Activated T-cell treated with anti-CD3 and anti-CD28 coated beads, Interleukin-2, amount 50 U/mL, for 4 hours (primary cell): ENCODE measurements around the gene UNC5C. TPM values are rescaled to one million over a fixed set of nuclear protein-coding genes. Genes with fewer than 3 reads are reported as not detected.
"Not testable (repeated sequence)": the region's sequence is repeated elsewhere in the genome, so short reads cannot be mapped to it uniquely, and the experiment has no call there.

ENCODE experiments used
- ATAC-seq, 2 donors: fragments of 200-7000 bp; cut with Tn5 transposase; one replicate each; pipeline ENCODE4 v1.10.0; 2021
- DNase-seq: peaks from one replicate; pipeline ENCODE4 v3.0.0-alpha.2; 2020
- H3K27me3 Mint-ChIP-seq: one replicate; pipeline ENCODE4 v1.8.0; 2021; ENCODE audit warnings: low read depth, mixed read lengths
- H3K36me3 Mint-ChIP-seq: one replicate; pipeline ENCODE4 v1.8.0; 2022; ENCODE audit warnings: mixed read lengths; ENCODE audit not compliant: insufficient read depth
- H3K4me1 Mint-ChIP-seq: one replicate; pipeline ENCODE4 v1.8.0; 2021; ENCODE audit warnings: low read depth, mixed read lengths
- H3K4me3 Mint-ChIP-seq: one replicate; pipeline ENCODE4 v1.8.0; 2021; ENCODE audit warnings: mild to moderate bottlenecking, moderate library complexity, mixed read lengths
- H3K9me3 Mint-ChIP-seq: one replicate; pipeline ENCODE4 v1.8.0; 2021; ENCODE audit warnings: mixed read lengths
- total RNA-seq, 3 donors: library from RNA; stranded (reverse); gene quantifications; one replicate each; pipeline ENCODE4 v1.2.1, GENCODE V29; 2021

The UNC5C gene
- total RNA-seq, 3 donors from 2014 or later = 0.08 TPM; not detected in 2

DNA sequence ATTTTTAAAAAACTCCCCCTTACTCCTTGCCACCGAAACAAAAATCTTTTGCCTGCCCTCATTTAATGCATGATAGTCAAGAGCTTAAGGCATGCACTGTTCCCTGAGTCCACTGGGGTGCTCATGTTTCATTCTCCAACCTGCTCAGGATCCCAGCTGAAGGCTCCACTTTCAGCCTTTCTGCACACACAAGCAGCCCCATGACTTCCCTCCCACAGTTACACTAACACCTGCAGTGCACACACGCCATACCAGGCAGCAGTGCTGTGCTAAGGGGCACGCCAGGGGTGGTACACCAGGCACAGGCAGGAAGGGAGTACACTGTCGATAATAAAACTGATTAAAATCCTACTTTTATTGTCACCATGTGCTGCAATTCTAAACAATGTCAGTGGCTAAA, 405.8 kb downstream of the UNC5C start:
- H3K4me3 Mint-ChIP-seq = no peak overlapping the region
- no peak for ATAC-seq
- peaks cover 7% of the 10 kb centered on the region for H3K9me3 Mint-ChIP-seq
- H3K27me3 Mint-ChIP-seq = peaks cover 12% of the 10 kb centered on the region
- H3K4me1 Mint-ChIP-seq = no peaks in the 10 kb centered on the region
- DNase-seq = no peak
- H3K36me3 Mint-ChIP-seq = no peaks in the 10 kb centered on the region

DNA sequence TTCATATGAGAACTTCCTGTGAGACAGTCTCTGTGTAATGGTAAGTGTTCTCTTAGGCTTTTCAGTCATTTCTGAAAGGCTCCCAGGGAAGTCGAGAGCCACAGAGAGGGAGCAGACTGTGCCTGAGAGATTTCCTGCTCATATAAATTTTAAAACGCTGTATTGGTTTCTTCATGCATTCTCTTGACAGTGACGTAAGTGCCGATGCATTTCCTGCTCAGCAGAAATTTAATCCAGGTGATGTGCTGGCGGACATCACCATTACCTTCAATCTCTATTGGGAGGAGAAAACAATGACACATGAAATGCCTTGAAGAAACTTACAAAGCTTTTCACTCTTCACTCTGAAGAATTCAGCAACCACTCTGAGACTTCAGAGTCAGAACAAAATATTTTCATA, 407.4 kb downstream of the UNC5C start:
- no peaks in the 10 kb centered on the region for H3K4me1 Mint-ChIP-seq
- ATAC-seq (no peak), DNase-seq (no peak)
- no peaks in the 10 kb centered on the region for H3K36me3 Mint-ChIP-seq
- H3K9me3 Mint-ChIP-seq = peaks cover 7% of the 10 kb centered on the region
- H3K4me3 Mint-ChIP-seq = no peak overlapping the region
- H3K27me3 Mint-ChIP-seq = peaks cover 12% of the 10 kb centered on the region

DNA sequence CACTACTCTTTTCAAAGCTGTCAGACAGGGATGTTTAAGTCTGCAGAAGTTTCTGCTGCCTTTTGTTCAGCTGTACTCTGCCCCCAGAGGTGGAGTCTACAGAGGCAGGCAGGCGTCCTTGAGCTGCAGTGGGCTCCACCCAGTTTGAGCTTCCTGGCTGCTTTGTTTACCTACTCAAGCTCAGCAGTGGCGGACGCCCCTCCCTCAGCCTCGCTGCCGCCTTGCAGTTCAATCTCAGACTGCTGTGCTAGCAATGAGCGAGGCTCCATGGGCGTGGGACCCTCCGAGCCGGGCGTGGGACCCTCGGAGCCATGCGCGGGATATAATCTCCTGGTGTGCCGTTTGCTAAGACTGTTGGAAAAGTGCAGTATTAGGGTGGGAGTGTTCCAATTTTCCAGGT, 409.3 kb downstream of the UNC5C start:
- not testable (repeated sequence) for H3K36me3 Mint-ChIP-seq

DNA sequence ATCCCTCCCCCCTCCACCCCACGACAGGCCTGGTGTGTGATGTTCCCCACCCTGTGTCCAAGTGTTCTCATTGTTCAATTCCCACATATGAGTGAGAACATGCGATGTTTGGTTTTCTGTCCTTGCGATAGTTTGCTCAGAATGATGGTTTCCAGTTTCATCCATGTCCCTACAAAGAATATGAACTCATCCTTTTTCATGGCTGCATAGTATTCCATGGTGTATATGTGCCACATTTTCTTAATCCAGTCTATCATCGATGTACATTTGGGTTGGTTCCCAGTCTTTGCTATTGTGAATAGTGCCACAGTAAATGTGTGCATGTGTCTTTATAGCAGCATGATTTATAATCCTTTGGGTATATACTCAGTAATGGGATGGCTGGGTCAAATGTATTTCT, 414.8 kb downstream of the UNC5C start:
- H3K27me3 Mint-ChIP-seq, H3K36me3 Mint-ChIP-seq, H3K9me3 Mint-ChIP-seq, ATAC-seq, DNase-seq, H3K4me1 Mint-ChIP-seq, H3K4me3 Mint-ChIP-seq: not testable (repeated sequence)

More for the DNA sequence above, 409.3 kb downstream of the UNC5C start:
- not testable (repeated sequence) for H3K4me3 Mint-ChIP-seq, DNase-seq, H3K4me1 Mint-ChIP-seq, H3K9me3 Mint-ChIP-seq, ATAC-seq
- H3K27me3 Mint-ChIP-seq = peaks cover 12% of the 10 kb centered on the region

DNA sequence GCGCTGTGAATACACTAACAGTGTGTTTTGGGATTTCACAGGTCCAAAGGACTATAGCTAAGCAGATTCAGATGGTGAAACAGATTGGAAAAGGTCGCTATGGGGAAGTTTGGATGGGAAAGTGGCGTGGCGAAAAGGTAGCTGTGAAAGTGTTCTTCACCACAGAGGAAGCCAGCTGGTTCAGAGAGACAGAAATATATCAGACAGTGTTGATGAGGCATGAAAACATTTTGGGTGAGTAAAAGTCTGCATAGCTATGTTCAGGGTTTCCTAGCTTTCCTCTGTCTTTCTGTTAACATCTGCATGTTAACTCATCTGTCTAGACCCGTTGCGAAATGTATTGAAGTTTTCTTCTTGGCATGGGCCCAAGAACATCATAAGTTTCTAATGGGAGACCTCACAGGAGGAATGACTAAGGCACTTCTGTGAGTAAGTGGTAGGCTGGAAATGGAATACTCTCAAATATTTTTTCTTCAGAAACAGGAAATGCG, 418.9 kb downstream of the UNC5C start:
- no peaks in the 10 kb centered on the region for H3K4me1 Mint-ChIP-seq
- no peak for DNase-seq
- no peak overlapping the region for H3K4me3 Mint-ChIP-seq
- peaks cover 1% of the 10 kb centered on the region for H3K27me3 Mint-ChIP-seq
- H3K36me3 Mint-ChIP-seq = no peaks in the 10 kb centered on the region
- peak; percentile 67 to 83 for ATAC-seq
- no peaks in the 10 kb centered on the region for H3K9me3 Mint-ChIP-seq

DNA sequence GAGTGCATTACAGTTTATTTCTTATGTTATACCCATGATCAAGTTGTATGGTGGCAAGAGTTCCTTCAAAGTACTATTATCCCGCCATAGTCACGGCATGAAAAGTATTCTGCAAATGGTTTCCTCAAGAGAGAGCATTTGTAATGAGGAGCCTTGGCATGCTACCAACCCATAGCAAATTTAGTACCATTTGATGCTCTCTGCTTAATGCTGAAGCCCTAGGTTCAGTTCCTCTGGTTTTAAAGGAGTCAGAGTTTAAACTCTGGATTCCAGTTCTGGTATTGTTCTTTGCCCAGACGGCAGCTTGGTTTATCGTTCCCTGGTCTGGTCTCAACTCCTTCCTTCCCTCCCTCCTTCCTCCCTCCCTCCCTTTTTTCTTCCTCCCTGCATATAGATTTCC, 419.7 kb downstream of the UNC5C start:
- Mint-ChIP-seq H3K9me3 (no peaks in the 10 kb centered on the region), H3K27me3 (peaks cover 1% of the 10 kb centered on the region), H3K36me3 (no peaks in the 10 kb centered on the region), H3K4me3 (no peak overlapping the region), H3K4me1 (no peaks in the 10 kb centered on the region)
- ATAC-seq = no peak
- DNase-seq = no peak

DNA sequence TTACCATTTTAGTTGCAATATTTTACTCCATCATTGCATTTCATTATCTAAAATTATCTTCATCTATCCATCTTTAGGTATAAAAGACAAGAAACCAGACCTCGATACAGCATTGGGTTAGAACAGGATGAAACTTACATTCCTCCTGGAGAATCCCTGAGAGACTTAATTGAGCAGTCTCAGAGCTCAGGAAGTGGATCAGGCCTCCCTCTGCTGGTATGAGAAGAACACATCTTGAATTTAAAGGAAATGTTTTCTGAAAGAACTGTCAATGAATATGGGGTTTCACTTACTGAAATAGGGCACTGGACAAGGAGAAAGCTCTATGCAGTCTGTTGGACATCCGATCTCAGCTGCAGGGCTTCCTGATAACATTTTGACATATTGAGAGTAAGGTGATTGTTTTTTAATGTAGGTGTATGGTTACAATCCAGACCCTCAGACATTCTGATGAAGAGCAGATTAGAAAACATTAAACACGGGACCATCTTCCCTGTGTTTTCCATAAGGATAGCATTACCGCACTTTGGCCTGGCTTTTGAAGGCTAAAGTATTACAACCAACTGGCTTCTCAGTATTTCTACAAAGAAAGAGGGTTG, 423.8 kb downstream of the UNC5C start:
- no peaks in the 10 kb centered on the region for H3K4me1 Mint-ChIP-seq
- H3K36me3 Mint-ChIP-seq = no peaks in the 10 kb centered on the region
- ATAC-seq = no peak
- H3K9me3 Mint-ChIP-seq = no peaks in the 10 kb centered on the region
- DNase-seq = no peak
- H3K27me3 Mint-ChIP-seq = peaks cover 2% of the 10 kb centered on the region
- H3K4me3 Mint-ChIP-seq = no peak overlapping the region

DNA sequence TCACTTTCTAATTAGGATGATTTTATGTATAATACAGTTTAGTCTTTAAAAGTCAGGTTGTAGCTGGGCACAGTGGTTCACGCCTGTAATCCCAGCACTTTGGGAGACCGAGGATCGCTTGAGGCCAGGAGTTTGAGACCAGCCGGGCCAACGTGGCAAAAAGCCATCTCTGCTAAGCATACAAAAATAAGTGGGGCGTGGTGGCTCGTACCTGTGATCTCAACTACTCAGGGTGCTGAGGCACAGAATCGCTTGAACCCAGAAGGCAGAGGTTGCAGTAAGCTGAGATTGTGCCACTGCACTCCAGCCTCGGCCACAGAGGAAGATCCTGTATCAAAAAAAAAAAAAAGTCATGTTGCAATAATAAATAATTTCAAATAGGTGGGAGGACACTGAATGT, 426.8 kb downstream of the UNC5C start:
- Mint-ChIP-seq H3K4me1 (no peaks in the 10 kb centered on the region), H3K4me3 (no peak overlapping the region), H3K27me3 (peaks cover 2% of the 10 kb centered on the region), H3K36me3 (no peaks in the 10 kb centered on the region), H3K9me3 (no peaks in the 10 kb centered on the region)
- ATAC-seq (no peak), DNase-seq (no peak)

DNA sequence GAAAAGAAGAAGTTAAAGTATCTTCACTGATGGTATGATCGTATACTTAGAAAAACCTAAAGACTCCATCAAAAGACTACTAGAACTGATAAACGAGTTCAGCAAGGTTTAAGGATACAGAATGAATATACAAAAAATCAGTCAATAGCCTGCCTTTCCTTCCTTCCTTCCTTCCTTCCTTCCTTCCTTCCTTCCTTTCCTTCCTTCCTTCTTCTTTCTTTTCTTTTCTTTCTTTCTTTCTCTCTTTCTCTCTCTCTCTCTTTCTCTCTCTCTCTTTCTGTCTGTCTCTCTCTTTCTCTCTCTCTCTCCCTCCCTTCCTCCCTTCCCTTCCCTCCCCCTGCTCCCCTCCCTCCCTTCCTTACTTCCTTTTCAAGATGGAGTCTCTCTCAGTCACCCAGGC, 428.3 kb downstream of the UNC5C start:
- peaks cover 2% of the 10 kb centered on the region for H3K27me3 Mint-ChIP-seq
- H3K36me3 Mint-ChIP-seq = no peaks in the 10 kb centered on the region
- H3K9me3 Mint-ChIP-seq = no peaks in the 10 kb centered on the region
- no peak overlapping the region for H3K4me3 Mint-ChIP-seq
- ATAC-seq = no peak
- no peaks in the 10 kb centered on the region for H3K4me1 Mint-ChIP-seq
- no peak for DNase-seq

DNA sequence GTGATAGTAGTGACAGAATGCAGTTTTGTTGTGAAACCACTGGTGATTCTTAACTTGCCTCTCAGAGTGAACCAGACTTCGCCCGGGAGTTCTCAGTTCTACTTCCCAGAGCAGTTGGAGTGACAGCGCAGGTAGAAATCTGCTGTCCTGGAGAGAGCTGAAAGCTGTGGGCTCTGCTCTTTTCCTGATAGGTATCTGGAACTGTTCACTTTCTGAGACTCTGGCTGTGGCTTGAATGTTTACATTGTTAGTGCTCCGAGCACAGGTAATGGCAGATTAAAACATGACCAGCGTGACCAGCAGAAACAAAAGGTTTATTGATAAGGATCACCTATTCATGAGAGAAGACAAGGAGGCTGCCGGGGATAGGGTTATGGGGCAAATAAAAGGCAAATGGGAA, 430.3 kb downstream of the UNC5C start:
- ATAC-seq = no peak
- no peak overlapping the region for H3K4me3 Mint-ChIP-seq
- no peaks in the 10 kb centered on the region for H3K36me3 Mint-ChIP-seq
- no peak for DNase-seq
- H3K27me3 Mint-ChIP-seq = peaks cover 2% of the 10 kb centered on the region
- H3K4me1 Mint-ChIP-seq = no peaks in the 10 kb centered on the region
- no peaks in the 10 kb centered on the region for H3K9me3 Mint-ChIP-seq

DNA sequence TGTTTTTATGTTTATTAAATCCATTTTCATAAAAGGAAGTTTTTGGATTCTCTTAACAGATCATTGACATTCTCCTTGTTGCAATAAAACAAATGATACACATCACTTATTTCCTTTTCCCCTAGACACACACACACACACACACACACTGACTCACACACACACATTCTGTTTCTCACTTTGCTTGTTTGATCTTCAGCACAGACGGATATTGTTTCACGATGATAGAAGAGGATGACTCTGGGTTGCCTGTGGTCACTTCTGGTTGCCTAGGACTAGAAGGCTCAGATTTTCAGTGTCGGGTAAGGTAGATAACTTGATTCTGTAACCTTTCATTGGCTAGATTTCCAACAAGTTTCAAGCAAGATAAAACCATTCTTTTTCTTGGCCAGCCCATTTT, 434.3 kb downstream of the UNC5C start:
- Mint-ChIP-seq H3K27me3 (no peaks in the 10 kb centered on the region), H3K36me3 (no peaks in the 10 kb centered on the region), H3K4me3 (no peak overlapping the region), H3K9me3 (no peaks in the 10 kb centered on the region), H3K4me1 (no peaks in the 10 kb centered on the region)
- ATAC-seq (no peak), DNase-seq (no peak)
